Eye (tissue), 1 donor: ENCODE results near the gene SNRK.

Experiments
- DNase-seq: peaks from one replicate; pipeline ENCODE4 v3.0.0-alpha.2; 2015

SNRK gene

DNA sequence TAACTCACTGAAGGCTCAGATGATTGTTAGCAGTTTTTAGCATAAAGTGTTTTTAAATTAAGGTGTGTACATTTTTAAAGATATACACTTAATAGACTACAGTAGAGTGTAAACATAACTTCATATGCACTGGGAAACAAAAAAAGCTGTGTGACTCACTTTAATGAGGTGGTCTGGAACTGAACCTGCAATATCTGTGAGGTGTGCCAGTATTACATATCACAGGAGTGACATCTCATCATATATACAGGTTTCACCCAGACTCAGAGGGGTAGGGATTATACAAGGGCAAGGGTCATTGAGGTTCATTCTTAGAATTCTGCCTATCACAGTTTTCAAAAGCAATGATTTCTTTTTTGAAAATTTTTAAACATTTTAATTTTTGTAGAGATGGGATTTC is 7.3 kb upstream of the SNRK start:
- DNase-seq = no peak

- no peak for DNase-seq
Measured at GRCh38 chr3:43279532-43279931, 6.8 kb upstream of the SNRK start.

DNA sequence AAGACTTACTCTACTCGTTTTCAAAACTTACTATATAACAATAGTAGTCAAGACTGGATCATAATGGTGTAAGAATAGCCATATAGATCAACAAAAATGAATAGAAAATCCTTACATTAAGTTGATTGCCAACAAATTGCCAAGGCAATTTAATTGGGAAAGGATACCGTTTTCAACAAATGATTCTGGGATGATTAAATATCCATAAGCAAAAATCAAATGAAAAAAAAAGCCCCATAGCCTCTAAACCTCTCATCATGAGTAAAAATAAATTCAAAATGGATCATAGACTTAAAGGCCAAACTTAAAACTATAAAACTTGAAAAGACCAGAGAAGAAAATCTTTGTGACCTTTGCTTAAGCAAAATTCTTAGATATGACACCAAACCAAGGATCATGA is 5.3 kb upstream of the SNRK start:
- no peak for DNase-seq

GRCh38 chr3:43284171-43284570 is 2.2 kb upstream of the SNRK start:
- no peak for DNase-seq

DNA sequence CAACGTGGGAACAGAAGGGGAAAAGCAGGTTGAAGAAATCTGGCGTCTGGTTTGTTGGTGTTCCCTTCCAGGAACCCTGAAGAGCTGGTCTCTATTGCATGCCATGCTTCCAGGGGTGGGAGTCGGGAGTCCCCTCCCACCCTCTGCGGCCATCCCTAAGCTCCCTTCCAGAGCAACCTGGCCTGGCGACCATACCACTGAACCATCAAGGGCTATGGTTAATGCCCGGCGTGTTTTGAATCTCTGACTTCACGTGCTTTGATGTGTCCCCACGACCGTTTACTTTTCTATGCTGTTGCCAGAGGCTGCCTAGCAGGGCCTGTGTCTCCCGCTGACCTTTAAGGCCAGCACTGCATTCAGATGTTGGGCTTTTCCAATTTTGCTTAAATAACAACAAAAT is 696 bp upstream of the SNRK start:
- DNase-seq = no peak

DNA sequence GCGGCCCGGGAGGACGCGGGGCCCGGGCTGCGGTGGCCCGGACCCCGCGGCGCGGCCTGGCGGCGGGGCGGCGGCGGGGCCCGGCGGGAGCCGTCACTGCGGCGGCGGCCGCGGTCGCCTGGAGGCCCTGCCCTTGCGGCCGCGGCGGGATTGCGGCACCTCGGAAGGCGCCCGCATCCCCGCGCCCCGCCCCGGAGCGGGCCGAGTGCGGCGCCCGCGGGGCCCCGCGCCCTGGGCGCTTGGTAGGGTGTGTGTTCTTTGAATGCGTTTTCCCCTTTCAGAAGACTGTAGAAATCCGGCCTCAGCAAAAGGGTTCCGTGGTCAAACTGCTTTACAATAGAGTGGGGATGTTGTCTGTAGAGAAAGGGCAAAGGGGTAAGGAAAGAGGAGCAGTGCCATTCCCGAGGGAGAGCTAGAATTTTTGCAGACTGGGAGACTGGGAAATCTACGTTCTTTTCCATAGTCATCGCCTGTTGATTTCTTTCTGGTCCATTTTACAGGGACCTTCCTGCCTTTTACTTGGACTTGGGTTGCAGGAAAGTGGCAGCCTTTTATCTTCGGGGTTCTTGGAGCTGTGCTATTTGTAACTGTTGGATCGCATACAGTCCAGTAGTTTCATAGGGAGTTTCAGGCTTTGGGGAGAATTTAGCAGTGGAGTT is 630 bp downstream of the SNRK start:
- peak; percentile 75 for DNase-seq

- DNase-seq = no peak
Measured at GRCh38 chr3:43287500-43287873, 1.1 kb downstream of the SNRK start.

DNA sequence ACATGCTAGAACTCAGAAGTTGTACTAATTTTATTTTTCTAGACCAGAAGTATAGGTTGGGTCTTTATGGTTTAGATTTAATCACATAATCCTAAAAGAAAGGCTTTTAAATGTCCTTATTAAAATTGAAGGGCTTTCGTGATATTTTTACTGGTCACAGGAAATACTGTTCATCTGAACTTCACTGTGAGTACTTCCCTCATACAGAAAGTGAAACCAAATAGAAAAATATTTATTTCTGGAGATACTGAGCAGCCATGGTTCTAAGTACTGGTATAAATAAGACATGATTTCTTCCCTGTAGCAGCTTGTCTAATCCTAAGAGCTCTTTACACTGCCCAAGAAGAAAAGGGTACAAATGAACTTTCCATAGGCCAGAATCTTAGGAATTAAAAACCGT is 2.0 kb downstream of the SNRK start:
- DNase-seq = no peak

DNA sequence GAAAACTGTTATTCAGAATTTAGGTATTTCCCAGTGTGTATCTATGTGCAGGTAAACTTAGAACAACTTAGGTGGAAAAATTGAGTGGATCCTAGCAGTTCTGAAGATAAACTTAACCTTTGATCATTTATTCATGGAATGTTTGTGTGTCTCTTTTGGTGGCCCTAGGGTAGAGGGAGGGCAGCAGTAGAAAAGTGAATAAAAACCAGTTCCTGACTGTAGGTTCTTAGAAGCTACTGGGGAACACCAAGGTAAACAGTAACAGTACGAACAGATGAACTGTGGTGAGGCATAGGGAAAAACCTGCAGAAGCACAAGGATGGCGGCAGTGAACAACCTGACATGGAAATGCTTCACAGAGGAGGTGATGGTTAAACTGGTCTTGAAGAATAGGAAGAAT is 2.5 kb downstream of the SNRK start:
- no peak for DNase-seq

- DNase-seq = no peak
Measured at GRCh38 chr3:43289401-43289800, 3.1 kb downstream of the SNRK start.

DNA sequence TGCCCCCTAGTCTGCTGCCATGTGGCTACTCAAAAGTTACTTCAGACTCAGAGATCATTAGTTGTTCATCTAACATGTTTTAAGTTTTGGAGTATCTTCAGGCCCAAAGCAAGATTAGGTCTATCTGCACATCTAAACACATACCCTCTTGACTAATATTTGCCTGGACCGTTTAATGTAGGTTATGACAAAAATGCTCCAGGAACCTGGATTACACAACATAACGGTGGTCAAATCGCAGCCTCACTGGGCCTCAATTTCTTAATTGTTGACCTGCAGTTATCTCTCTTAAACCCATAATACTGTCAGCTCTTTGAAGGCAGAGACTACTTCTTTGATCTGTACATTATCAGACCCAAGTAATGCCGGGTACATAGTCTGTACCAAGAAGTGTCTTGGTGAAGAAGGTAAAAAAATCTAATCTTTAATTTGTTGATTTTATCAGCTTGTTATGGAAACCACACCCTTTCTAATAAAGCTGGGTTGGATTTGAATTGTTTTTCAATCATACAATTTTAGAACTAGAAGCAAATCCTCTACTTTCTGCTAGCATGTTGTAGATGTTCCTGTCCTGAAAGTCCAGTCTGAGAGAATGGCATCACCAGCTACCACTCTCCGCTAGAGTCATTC is 3.6 kb downstream of the SNRK start:
- DNase-seq = no peak

- DNase-seq = no peak
Measured at GRCh38 chr3:43290956-43291355, 4.6 kb downstream of the SNRK start.

- no peak for DNase-seq
Measured at GRCh38 chr3:43291546-43291945, 5.2 kb downstream of the SNRK start.

DNA sequence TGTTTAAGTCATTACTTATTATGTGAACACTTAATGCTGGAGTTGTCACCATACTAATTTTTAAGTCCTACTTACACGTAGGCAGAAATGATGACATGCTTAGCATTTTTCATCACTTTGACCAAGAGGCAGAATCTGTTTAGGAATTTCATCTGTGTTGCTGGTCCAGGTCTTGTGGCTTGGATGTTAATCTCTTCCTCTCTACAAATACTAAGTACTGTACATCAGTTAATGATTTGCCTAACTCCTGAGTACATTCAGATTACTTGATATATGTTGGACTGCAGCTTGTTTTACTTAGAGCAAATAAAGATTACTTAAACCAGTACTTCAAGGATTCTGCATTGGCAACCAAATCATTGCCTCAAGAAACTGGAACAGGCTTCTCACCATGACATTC is 8.6 kb downstream of the SNRK start:
- no peak for DNase-seq

DNA sequence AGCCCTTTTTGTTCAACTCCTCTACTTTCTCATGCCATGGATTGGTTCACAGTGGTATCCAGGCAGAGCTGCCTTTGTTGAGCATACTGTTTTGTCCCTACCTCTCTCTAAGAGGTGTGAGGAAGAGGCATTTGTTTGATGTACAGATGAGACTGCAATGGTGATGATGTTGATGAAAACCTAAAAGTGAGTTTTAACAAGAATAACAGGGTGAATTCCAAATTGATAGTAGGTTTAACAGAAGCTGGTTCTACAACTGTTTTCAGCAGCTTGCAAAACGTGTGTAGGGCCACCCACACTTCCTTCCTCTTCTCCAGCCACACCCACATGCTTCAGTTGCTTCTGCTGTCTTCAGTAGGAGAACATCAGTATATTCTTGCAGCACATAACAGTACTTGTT is 10.2 kb downstream of the SNRK start:
- no peak for DNase-seq

- no peak for DNase-seq
Measured at GRCh38 chr3:43298292-43298691, 12.0 kb downstream of the SNRK start.

DNA sequence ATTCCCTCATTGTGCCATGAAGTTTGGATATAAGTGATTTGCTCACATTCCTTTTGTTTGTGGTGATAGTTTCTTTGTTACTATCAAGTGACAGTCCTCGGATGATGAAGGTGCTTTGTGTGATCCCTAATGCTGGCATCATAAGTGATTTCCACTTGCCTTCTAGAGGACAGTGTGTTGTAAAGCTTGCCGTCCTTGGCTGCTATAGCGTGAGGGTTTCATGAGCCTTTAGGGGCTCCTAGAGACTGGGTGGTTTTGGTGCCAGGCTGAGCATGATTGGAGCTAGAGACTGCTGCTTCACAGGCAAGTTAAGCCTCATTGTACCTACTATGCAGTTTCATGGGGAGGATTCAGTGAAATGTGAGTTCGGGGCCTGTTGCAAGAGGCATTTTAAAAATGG is 12.4 kb downstream of the SNRK start:
- no peak for DNase-seq

DNA sequence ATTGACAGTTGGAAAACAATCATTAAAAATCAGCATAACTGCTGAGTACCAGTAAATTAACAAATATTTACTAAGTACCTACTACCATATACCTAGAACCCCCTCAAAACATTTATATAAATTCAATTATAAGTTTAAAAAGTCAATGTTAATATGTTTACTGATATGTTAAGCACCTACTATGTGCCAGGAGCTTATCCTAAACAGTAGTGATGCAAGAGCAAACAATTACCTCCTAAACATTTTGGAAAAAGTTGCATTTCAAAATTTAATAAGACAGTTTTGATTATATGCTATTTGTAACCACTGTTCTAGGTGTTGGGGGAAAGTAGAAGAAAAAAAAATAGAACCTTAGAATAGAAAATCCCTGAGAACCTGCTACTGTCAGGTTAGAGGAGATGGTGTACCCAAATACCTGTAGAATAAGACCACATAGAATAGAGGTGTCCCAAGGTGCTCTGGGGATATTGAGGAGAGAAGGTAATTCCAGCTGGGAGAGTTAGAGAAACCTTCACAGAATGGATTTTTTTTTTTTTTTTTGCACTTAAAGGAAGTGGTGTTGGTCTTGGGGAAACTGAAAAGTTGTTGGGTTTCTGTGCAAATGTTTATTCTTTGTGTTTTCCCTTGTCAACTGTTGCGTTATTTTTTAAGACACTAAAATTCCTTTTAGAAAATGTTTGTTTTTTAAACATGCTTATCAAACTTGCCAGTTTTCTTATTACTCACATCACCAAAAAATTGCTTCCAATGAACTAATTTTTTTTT is 16.0 kb downstream of the SNRK start:
- DNase-seq = no peak

DNA sequence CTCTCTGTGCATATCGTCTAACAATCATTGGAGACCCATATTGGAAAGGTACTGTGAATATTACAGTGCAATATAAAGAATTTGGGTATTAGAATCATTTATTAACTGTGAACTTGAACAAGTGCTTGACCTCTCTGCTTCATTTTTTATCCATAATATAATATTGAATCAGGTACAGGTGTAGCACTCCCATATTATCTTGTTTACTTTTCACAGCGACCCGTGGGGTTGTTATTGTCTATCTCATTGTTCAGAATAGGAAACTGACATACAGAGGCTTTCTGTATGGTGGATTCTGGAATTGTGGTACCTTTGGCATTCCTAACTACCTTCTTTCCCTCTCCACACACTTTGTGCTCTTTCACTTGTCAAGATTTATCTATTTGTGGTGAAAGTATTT is 17.8 kb downstream of the SNRK start:
- DNase-seq = no peak

DNA sequence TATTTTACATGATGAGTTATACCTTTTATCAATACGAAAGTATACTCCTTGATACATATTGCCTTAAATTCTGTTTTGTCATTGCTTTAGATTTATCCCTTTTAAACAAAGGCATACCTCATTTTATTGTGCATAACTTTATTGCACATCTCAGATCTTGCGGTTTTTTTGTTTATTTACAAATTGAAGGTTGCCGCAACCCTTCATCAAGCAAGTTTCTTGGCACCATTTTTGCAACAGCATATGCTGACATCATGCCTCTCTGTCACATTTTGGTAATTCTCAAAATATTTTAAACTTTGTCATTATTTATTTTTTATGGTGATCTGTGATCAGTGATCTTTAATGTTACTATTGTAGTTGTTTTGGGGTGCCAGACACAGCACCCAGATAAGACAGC is 20.9 kb downstream of the SNRK start:
- DNase-seq = no peak

GRCh38 chr3:43307649-43308048 is 21.3 kb downstream of the SNRK start:
- no peak for DNase-seq

DNA sequence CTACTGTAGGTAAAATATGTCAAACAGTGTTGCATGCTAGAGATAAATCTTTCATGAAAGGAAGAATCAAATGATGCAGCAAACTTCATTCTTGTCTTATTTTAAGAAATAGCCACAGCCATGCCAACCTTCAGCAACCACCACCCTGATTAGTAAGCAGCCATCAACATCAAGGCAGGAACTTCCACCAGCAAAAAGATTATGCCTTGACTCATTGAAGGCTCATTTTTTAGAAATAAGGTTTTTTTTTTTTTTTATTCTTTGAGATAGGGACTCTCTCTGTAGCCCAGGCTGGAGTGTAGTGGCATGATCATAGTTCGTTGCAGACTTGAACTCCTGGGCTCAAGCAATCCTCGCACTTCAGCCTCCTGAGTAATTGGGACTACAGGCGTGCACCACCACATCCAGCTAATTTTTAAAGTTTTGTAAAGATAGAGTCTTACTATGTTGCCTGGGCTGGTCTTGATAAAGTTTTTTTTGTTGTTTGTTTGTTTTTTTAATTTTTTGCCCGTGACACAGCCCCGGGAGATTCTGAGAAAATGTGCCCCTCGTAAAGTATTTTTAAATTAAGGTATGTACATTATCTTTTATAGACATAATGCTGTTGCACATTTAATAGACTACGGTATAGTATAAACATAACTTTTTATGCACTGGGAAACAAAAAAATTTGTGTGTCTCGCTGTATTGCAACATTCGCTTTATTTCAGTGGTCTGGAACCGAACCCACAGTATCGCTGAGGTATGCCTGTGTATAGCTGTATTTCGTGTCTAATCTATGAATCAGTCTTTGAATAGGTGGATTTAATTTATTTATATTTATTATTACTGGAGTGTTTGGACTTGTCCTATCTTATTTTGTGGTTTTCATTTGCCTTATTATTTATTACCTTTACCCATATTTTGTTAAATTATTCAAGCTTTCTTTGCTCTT is 23.3 kb downstream of the SNRK start:
- DNase-seq = no peak

GRCh38 chr3:43316783-43317460 is 30.6 kb downstream of the SNRK start:
- no peak for DNase-seq
